Colonic mucosa (tissue), 4 donors: ENCODE results near the gene SPATA18. TPM values are rescaled to one million over a fixed set of nuclear protein-coding genes. Genes with fewer than 3 reads are reported as not detected.
A peak's percentile ranks its signal among the peaks of the same experiment; 100 is the strongest.
"Not testable (repeated sequence)": the region's sequence is repeated elsewhere in the genome, so short reads cannot be mapped to it uniquely, and the experiment has no call there.

Experiments
- DNase-seq: peaks from one replicate; pipeline ENCODE4 v3.0.0-alpha.2; 2020
- H3K27ac ChIP-seq: fragments of 200-600 bp; one replicate; pipeline ENCODE4 v1.8.0; 2021
- H3K27me3 ChIP-seq: fragments of 200-600 bp; one replicate; pipeline ENCODE4 v1.8.0; 2021
- H3K36me3 ChIP-seq: fragments of 200-600 bp; one replicate; pipeline ENCODE4 v1.8.0; 2021
- H3K4me1 ChIP-seq: fragments of 200-600 bp; one replicate; pipeline ENCODE4 v1.8.0; 2021; ENCODE audit warnings: mild to moderate bottlenecking
- H3K4me3 ChIP-seq: fragments of 200-600 bp; one replicate; pipeline ENCODE4 v1.8.0; 2021
- H3K9ac ChIP-seq, 2 donors: one replicate each; pipeline ENCODE4 v1.7.0; 2013; ENCODE audit warnings: control low read depth in 2 of 2, low read depth in 2 of 2, low read length in 2 of 2
- H3K9me3 ChIP-seq: fragments of 200-600 bp; one replicate; pipeline ENCODE4 v1.8.0; 2021
- CTCF ChIP-seq: fragments of 200-600 bp; IDR thresholded peaks from one replicate; pipeline ENCODE4 v1.8.0; 2022; ENCODE audit warnings: antibody characterized with exemption, mild to moderate bottlenecking
- intact Hi-C: fragments of 100-400 bp; cut with DNase I; formaldehyde crosslinking; loops from one replicate; pipeline ENCODE4 v1.14.1; 2022
- total RNA-seq, 2 donors: library from RNA; stranded (reverse); fragmentation: NEBNext Ultra II Directional in 1 of 2; extraction: Animal tissue kit (Norgen Biotek cat#: 25700) in 1 of 2; gene quantifications; one replicate each; pipeline ENCODE4 v1.2.1, GENCODE V29; 2021
- donor health status: healthy.
- donor health status: DM: no; HTN: no; CAD: no.
- donor health status: DM: no; HTN: no; CAD: no.

The SPATA18 gene
- total RNA-seq, 2 donors from 2014 or later: 9.8 to 14.6 TPM

- Histone ChIP-seq H3K27ac (no peak overlapping the region), H3K4me3 (no peak overlapping the region), H3K4me1 (no peaks in the 10 kb centered on the region), H3K27me3 (no peaks in the 10 kb centered on the region), H3K9me3 (no peaks in the 10 kb centered on the region), H3K9ac (no peak overlapping the region), H3K36me3 (no peaks in the 10 kb centered on the region)
- intact Hi-C loops: no loop called here
- no peak for DNase-seq
- no peak for TF ChIP-seq CTCF
Observed at GRCh38 chr4:52071791-52072546, 20.9 kb downstream of the SPATA18 start.

DNA sequence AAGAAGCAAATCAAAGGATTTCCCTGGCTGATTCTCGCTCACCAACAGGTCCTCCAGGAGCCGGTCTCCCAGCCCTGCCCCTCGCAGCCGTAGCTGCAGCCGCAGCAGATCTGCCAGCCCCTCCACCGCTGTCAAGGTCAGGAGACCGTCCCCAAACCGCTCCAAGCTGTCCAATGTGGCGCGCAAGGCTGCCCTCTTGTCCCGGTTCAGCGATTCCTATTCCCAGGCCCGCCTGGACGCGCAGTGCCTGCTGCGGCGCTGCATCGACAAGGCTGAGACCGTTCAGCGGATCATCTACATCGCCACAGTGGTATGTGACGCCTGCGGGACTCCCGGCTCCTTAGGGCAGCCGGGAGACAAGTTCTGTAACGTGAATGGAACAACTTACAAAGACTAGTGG is 25.6 kb downstream of the SPATA18 start:
- H3K27me3 ChIP-seq: no peaks in the 10 kb centered on the region
- no peak for TF ChIP-seq CTCF
- no peak overlapping the region for H3K27ac ChIP-seq
- no peaks in the 10 kb centered on the region for H3K4me1 ChIP-seq
- no peak overlapping the region for H3K4me3 ChIP-seq
- no peaks in the 10 kb centered on the region for H3K9me3 ChIP-seq
- H3K9ac ChIP-seq: no peak overlapping the region
- intact Hi-C loops: no loop called here
- DNase-seq: no peak
- H3K36me3 ChIP-seq: no peaks in the 10 kb centered on the region

DNA sequence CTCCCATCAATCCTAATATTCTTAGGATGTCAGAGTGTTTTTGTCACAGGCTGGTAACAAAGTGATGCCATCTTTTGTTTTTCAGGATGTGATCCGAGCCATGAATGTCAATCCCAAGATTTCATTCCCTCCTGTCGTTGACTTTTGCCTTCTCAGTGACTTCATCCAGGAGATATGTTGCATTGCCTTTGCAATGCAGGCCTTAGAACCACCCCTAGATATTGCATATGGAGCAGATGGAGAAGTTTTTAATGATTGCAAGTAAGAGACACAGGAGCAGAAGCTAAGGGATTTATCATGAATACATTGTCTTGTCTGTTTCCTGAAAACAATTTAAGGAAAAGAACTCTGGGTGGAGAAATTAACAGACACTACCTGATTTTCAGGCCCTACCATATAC is 28.6 kb downstream of the SPATA18 start:
- intact Hi-C loops: no loop called here
- Histone ChIP-seq H3K36me3 (no peaks in the 10 kb centered on the region), H3K9ac (no peak overlapping the region), H3K4me1 (no peaks in the 10 kb centered on the region), H3K27me3 (no peaks in the 10 kb centered on the region), H3K4me3 (no peak overlapping the region), H3K27ac (no peak overlapping the region), H3K9me3 (no peaks in the 10 kb centered on the region)
- DNase-seq: no peak
- no peak for TF ChIP-seq CTCF

DNA sequence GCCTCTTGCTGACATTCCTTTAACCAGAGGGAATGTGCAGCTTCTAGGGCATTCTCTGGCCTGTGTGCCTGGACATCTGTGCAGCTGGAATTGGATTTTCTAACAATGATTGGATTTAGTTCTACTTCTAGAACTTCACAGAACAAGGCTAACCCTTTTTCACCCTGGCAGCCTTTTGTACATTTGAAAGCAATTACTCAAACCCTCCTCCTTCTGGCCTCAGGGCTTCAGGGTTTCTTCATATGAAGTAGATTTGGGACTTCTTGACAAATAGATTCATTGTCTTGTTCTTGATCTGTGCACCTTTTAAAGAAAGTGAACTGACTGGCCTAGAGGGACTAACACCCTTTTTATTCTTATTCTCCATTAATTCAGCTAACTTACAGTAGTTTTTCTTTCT is 30.1 kb downstream of the SPATA18 start:
- no peaks in the 10 kb centered on the region for H3K4me1 ChIP-seq
- intact Hi-C loops: no loop called here
- no peak for DNase-seq

GRCh38 chr4:52086425-52086824 is 35.3 kb downstream of the SPATA18 start:
- H3K9ac ChIP-seq, H3K4me1 ChIP-seq, H3K27ac ChIP-seq, DNase-seq, H3K36me3 ChIP-seq, intact Hi-C loops, H3K4me3 ChIP-seq, H3K27me3 ChIP-seq, H3K9me3 ChIP-seq: not testable (repeated sequence)

More for the DNA sequence above, 30.1 kb downstream of the SPATA18 start:
- Histone ChIP-seq H3K9ac (no peak overlapping the region), H3K27ac (no peak overlapping the region), H3K4me3 (no peak overlapping the region), H3K27me3 (no peaks in the 10 kb centered on the region), H3K36me3 (no peaks in the 10 kb centered on the region), H3K9me3 (no peaks in the 10 kb centered on the region)
- no peak for TF ChIP-seq CTCF

- no peaks in the 10 kb centered on the region for H3K9me3 ChIP-seq
- no peak overlapping the region for H3K27ac ChIP-seq
- H3K4me1 ChIP-seq: no peaks in the 10 kb centered on the region
- no peaks in the 10 kb centered on the region for H3K36me3 ChIP-seq
- H3K4me3 ChIP-seq: no peak overlapping the region
- intact Hi-C loops: no loop called here
- peak; percentile 21 for DNase-seq
- H3K27me3 ChIP-seq: no peaks in the 10 kb centered on the region
- TF ChIP-seq CTCF: no peak
- H3K9ac ChIP-seq: no peak overlapping the region
Observed at GRCh38 chr4:52091801-52092200, 40.7 kb downstream of the SPATA18 start.
